K562 (cell line): ENCODE results near the gene DYSF. TPM values are rescaled to one million over a fixed set of nuclear protein-coding genes. Genes with fewer than 3 reads are reported as not detected.

ENCODE experiments used
- BMI1 ChIP-seq: fragments of 150-350 bp; IDR thresholded peaks from 2 replicates; pipeline ENCODE4 v1.6.1; 2014; ENCODE audit warnings: low read length
- DMBX1 ChIP-seq: fragments of 250-450 bp; sonication (Bioruptor Pico); IDR thresholded peaks from 2 replicates; pipeline ENCODE4 v1.8.0; 2022; ENCODE audit warnings: inconsistent platforms, mild to moderate bottlenecking, moderate library complexity, borderline replicate concordance
- HBP1 ChIP-seq: fragments of 450-650 bp; formaldehyde crosslinking; IDR thresholded peaks from 2 replicates; pipeline ENCODE4 v1.4.0; 2022; ENCODE audit warnings: missing genetic modification characterization
- TGIF2 ChIP-seq: sonication (generic); formaldehyde crosslinking; IDR thresholded peaks from 2 replicates; pipeline ENCODE4 v1.8.1; 2022; ENCODE audit warnings: mild to moderate bottlenecking, missing genetic modification reagents, moderate library complexity
- XRCC3 ChIP-seq: fragments of 450-650 bp; IDR thresholded peaks from 2 replicates; pipeline ENCODE4 v1.6.1; 2017; ENCODE audit warnings: mild to moderate bottlenecking, moderate library complexity
- ZFX ChIP-seq: sonication (generic); formaldehyde crosslinking; IDR thresholded peaks from 2 replicates; pipeline ENCODE4 v1.8.0; 2022; ENCODE audit warnings: mild to moderate bottlenecking, missing genetic modification reagents, moderate library complexity
- ZNF212 ChIP-seq: fragments of 450-650 bp; formaldehyde crosslinking; IDR thresholded peaks from 2 replicates; pipeline ENCODE4 v1.4.0; 2020; ENCODE audit warnings: mild to moderate bottlenecking
- ZNF408 ChIP-seq: fragments of 250-450 bp; sonication (Bioruptor Pico); IDR thresholded peaks from 2 replicates; pipeline ENCODE4 v1.4.0; 2020; ENCODE audit warnings: low read depth, mild to moderate bottlenecking, moderate library complexity
- ZNF609 ChIP-seq: sonication (generic); formaldehyde crosslinking; IDR thresholded peaks from 2 replicates; pipeline ENCODE4 v1.8.1; 2023; ENCODE audit warnings: missing genetic modification reagents, mild to moderate bottlenecking, borderline replicate concordance
- polyA plus RNA-seq, 8 experiments: library from polyadenylated mRNA; depleted of rRNA in 4 of 8; stranded (reverse) in 5 of 8; unstranded in 3 of 8; fragments of >200 nt; fragmentation: Nextera tagmentation in 2 of 8; fragmentation: Illumina TruSeq in 1 of 8; extraction: Ambion mirVana in 2 of 8; extraction: Trizol in 1 of 8; gene quantifications; 2 replicates each; pipeline versions ENCODE4 v1.2.1 to v1.2.3, GENCODE V29; 2011 to 2014; ENCODE audit warnings: inconsistent platforms in 1 of 8, missing spikeins in 1 of 8
- total RNA-seq, 7 experiments: library from RNA; depleted of rRNA in 6 of 7; stranded (reverse); fragments of >200 nt in 6 of 7; fragmentation: Illumina TruSeq in 2 of 7; extraction: Trizol in 2 of 7; gene quantifications; 2 replicates each; pipeline versions ENCODE4 v1.2.1 to v1.2.3, GENCODE V29; 2011 to 2021; ENCODE audit warnings: low replicate concordance in 1 of 7

The DYSF gene
- total and polyA plus RNA-seq, 9 of the 15 experiments (the other 6 are each of a cell fraction or from before 2014, with no cell fraction given) = 0.01 to 0.80 (median 0.29) TPM

- TF ChIP-seq ZNF609 = no peak
- no peak for TF ChIP-seq TGIF2 (CRISPR knock-in tag)
- TF ChIP-seq ZNF408 (CRISPR knock-in tag) = no peak
- TF ChIP-seq DMBX1 (CRISPR knock-in tag) = no peak
- TF ChIP-seq ZFX (CRISPR knock-in tag) = no peak
- TF ChIP-seq BMI1 = no peak
- TF ChIP-seq HBP1 (CRISPR knock-in tag) = no peak
- TF ChIP-seq ZNF212 (CRISPR knock-in tag) = no peak
- TF ChIP-seq XRCC3 = no peak
These were observed 5.7 kb downstream of the DYSF start (continued) for GRCh38 chr2:71459084-71459431.
